DND-41 (cell line): ENCODE measurements around the gene WDR18.

Experiments
- CTCF ChIP-seq: IDR thresholded peaks from 2 replicates; pipeline ENCODE4 v1.5.1; 2012; ENCODE audit warnings: borderline replicate concordance, low read length, moderate library complexity, mild to moderate bottlenecking; ENCODE audit not compliant: poor library complexity, severe bottlenecking; ENCODE audit errors: extremely low read depth
- EZH2 ChIP-seq: IDR thresholded peaks from 3 replicates; pipeline ENCODE4 v1.6.1; 2012; ENCODE audit warnings: borderline replicate concordance, low read depth, mild to moderate bottlenecking, moderate library complexity, low read length, inconsistent platforms; ENCODE audit not compliant: severe bottlenecking

- no peak for TF ChIP-seq CTCF
- no peak for TF ChIP-seq EZH2
Measured at GRCh38 chr19:1027650-1028061, 43.5 kb downstream of the WDR18 start.
